Epidermal melanocyte (primary cell): ENCODE data around the gene MAOB.
"Not testable (repeated sequence)": the region's sequence is repeated elsewhere in the genome, so short reads cannot be mapped to it uniquely, and the experiment has no call there.

Source experiments
- DNase-seq: peaks from one replicate; pipeline ENCODE4 v3.0.0; 2011; ENCODE audit warnings: low spot score; ENCODE audit not compliant: insufficient read length

The MAOB gene

GRCh38 chrX:43882294-43882681 is at the start of gene MAOB:
TSS of gene MAOB (minus strand) at chrX:43882450. CDS start at chrX:43882299, 151 bp downstream.
- no peak for DNase-seq

- not testable (repeated sequence) for DNase-seq
Observed at GRCh38 chrX:43922032-43922431, 39.8 kb upstream of the MAOB start.

- not testable (repeated sequence) for DNase-seq
Observed at GRCh38 chrX:43910772-43911171, 28.5 kb upstream of the MAOB start.

GRCh38 chrX:43910012-43910411 is 27.8 kb upstream of the MAOB start:
- DNase-seq = no peak

- no peak for DNase-seq
Observed at GRCh38 chrX:43909141-43909540, 26.9 kb upstream of the MAOB start.

- DNase-seq = no peak
Observed at GRCh38 chrX:43899878-43900815, 17.9 kb upstream of the MAOB start.

GRCh38 chrX:43898406-43899035 is 16.3 kb upstream of the MAOB start:
- DNase-seq = no peak

GRCh38 chrX:43897290-43897689 is 15.0 kb upstream of the MAOB start:
- no peak for DNase-seq

GRCh38 chrX:43892336-43892870 is 10.2 kb upstream of the MAOB start:
- DNase-seq = no peak

GRCh38 chrX:43885617-43886016 is 3.4 kb upstream of the MAOB start:
- DNase-seq = no peak

- DNase-seq = no peak
Observed at GRCh38 chrX:43881410-43882293, 598 bp downstream of the MAOB start.

- DNase-seq = no peak
Observed at GRCh38 chrX:43880425-43880824, 1.8 kb downstream of the MAOB start.

GRCh38 chrX:43878906-43879526 is 3.2 kb downstream of the MAOB start:
- no peak for DNase-seq

- DNase-seq = no peak
Observed at GRCh38 chrX:43876680-43877079, 5.6 kb downstream of the MAOB start.

- DNase-seq = no peak
Observed at GRCh38 chrX:43870758-43871419, 11.4 kb downstream of the MAOB start.

GRCh38 chrX:43870011-43870410 is 12.2 kb downstream of the MAOB start:
- no peak for DNase-seq

- no peak for DNase-seq
Observed at GRCh38 chrX:43868791-43869190, 13.5 kb downstream of the MAOB start.

- DNase-seq = no peak
Observed at GRCh38 chrX:43866423-43866822, 15.8 kb downstream of the MAOB start.

GRCh38 chrX:43865791-43866190 is 16.5 kb downstream of the MAOB start:
- no peak for DNase-seq

GRCh38 chrX:43862434-43862833 is 19.8 kb downstream of the MAOB start:
- no peak for DNase-seq
